Urinary bladder (tissue), 4 donors: ENCODE measurements around the gene FBXW9. TPM values are rescaled to one million over a fixed set of nuclear protein-coding genes. Genes with fewer than 3 reads are reported as not detected.
"Not testable (repeated sequence)": the region's sequence is repeated elsewhere in the genome, so short reads cannot be mapped to it uniquely, and the experiment has no call there.

ENCODE experiments used
- DNase-seq: peaks from one replicate; pipeline ENCODE4 v3.0.0-alpha.2; 2015; ENCODE audit errors: extremely low spot score
- H3K27ac ChIP-seq: one replicate; pipeline ENCODE4 v1.5.1; 2013; ENCODE audit warnings: low read depth, mild to moderate bottlenecking, moderate library complexity
- H3K36me3 ChIP-seq: one replicate; pipeline ENCODE4 v1.6.1; 2013; ENCODE audit warnings: mild to moderate bottlenecking, moderate library complexity; ENCODE audit not compliant: insufficient read depth
- H3K4me1 ChIP-seq: one replicate; pipeline ENCODE4 v1.6.1; 2013; ENCODE audit warnings: mild to moderate bottlenecking, moderate library complexity; ENCODE audit not compliant: insufficient read depth
- H3K4me3 ChIP-seq: one replicate; pipeline ENCODE4 v1.5.1; 2013; ENCODE audit warnings: low read depth, low read length
- WGBS: extraction: QIAGEN DNeasy Blood & Tissue Kit; methylation state at CpG from one replicate; pipeline ENCODE4 v1.1.7; 2013; 5-methylcytosine and 5-hydroxymethylcytosine counted together
- polyA plus RNA-seq: library from polyadenylated mRNA; stranded (reverse); fragments of 200-250 nt; gene quantifications from one replicate; pipeline ENCODE4 v1.2.3, GENCODE V29; 2013
- total RNA-seq: library from RNA; depleted of rRNA; stranded (reverse); fragments of >200 nt; gene quantifications from one replicate; pipeline ENCODE4 v1.2.3, GENCODE V29; 2014
- donor health status: healthy with polysubstance abuse.
- donor health status: healthy.

Gene FBXW9
- total RNA-seq (2.6 TPM), polyA plus RNA-seq (8.9 TPM)

DNA sequence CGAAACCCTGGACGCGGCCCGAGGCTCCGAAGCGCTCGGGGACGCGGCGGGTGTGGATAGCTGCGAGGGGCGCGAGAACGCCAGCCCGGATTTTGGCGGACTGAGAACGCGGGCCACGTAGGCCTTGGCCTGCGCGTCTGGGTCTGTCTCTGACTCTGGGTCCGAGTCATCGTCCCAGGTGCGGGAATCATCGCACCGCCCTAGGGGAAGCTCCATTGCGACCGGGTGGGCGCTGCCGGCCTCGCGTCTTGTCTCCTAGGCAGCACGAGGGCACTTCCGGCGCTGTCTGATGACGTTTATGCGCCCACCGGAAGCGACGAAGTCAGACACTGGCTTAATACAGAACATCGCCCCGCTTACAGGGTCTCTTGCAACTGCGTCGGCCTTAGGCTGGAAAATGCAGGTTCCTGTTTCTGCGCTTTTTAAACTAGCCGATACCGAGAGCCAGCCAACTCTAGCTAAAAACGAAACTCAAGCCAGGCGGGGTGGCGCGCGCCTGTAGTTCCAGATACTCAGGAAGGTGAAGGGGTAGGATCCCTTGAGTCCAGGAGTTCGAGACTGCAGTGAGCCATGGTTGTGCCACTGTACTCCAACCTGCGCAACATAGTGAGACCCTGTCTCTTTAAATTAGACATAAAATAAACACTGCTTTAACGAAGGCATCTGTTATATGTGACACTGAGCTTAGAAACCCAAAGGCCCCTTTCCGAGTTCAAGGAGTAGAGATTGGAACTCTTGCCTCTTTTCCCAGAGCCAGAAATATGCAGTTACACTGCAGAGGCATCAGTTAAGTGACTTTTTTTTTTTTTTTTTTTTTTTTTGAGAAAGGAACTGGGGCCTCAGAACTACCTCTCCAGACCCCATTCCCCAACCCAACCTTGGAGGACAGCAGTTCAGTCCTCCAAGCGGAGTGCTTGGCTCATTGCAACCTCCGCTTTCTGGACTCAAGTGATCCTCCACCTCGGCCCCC is at the start of gene FBXW9:
Gene FBXW9, minus strand, starts transcription at position 266 of the 970 bp plus-strand sequence. Its CDS starts 50 bp downstream, at position 216.
- H3K27ac ChIP-seq: peak within 1 kb of the TSS; percentile 93
- peak; percentile 89 for DNase-seq
- WGBS: 6% methylated on average over 59 of the region's 59 CpGs
- no peaks in the 10 kb centered on the region for H3K36me3 ChIP-seq
- H3K4me1 ChIP-seq: peaks cover 2% of the 10 kb centered on the region
- peak within 1 kb of the TSS; percentile 73 for H3K4me3 ChIP-seq

DNA sequence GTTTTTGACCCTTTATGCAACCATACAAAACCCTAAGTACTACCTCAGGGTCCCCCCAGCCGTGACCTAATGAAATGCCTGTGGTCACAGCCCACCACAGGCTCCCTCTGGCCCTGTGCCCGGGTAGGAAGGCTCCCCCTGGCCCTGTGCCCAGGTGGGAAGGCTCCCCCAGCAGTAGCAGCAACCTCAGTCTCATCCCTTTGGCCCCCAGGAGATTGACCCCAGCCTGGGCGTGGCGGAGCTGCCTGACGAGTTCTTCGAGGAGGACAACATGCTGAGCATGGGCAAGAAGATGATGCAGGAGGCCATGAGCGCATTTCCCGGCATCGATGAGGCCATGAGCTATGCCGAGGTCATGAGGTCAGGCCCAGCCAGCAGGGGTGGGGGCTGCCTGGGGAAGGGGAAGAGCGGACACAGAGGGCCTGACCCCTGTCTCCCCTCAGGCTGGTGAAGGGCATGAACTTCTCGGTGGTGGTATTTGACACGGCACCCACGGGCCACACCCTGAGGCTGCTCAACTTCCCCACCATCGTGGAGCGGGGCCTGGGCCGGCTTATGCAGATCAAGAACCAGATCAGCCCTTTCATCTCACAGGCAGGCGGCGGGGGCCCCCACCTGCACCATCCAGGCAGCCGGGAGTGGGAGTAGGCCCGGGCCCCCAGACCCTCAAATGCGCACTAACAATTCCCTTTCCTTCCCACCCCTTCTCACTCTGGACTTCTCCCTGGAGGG is 48.9 kb upstream of the FBXW9 start:
- 84% methylated on average over 22 of the region's 22 CpGs for WGBS
- H3K27ac ChIP-seq: no peak overlapping the region

DNA sequence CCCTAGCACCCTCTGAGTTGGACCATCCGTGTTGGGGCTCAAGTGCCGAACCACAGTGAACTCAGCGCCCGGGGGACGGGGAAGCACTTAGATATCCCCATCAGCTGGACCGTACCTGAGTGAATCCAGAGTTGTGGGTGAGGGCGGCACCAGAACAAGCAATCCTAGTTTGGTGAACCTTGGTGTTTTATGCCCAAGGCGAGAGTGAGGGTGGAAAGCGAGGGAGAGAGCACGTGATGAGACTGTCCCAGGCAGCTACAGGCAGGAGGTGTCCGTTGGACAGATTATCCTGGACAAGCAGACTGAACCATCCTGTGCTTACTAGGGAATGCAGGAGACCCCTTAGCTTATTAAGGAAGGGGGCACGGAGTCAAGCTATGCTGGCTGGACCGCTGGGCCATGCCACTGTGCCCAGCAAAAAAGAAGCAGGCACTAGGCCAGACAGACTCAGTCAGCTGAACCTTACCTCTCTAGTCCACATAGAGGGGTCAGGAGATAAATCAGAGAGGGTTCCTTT is 41.5 kb upstream of the FBXW9 start:
- no peak for DNase-seq
- H3K4me3 ChIP-seq: peak overlapping the region; percentile 81
- no peak overlapping the region for H3K27ac ChIP-seq
- 8% methylated on average over 13 of the region's 13 CpGs for WGBS
- peaks cover 1% of the 10 kb centered on the region for H3K4me1 ChIP-seq
- H3K36me3 ChIP-seq: no peaks in the 10 kb centered on the region

More for the DNA sequence above, 48.9 kb upstream of the FBXW9 start:
- Histone ChIP-seq H3K36me3 (no peaks in the 10 kb centered on the region), H3K4me1 (no peaks in the 10 kb centered on the region), H3K4me3 (no peak overlapping the region)
- no peak for DNase-seq

DNA sequence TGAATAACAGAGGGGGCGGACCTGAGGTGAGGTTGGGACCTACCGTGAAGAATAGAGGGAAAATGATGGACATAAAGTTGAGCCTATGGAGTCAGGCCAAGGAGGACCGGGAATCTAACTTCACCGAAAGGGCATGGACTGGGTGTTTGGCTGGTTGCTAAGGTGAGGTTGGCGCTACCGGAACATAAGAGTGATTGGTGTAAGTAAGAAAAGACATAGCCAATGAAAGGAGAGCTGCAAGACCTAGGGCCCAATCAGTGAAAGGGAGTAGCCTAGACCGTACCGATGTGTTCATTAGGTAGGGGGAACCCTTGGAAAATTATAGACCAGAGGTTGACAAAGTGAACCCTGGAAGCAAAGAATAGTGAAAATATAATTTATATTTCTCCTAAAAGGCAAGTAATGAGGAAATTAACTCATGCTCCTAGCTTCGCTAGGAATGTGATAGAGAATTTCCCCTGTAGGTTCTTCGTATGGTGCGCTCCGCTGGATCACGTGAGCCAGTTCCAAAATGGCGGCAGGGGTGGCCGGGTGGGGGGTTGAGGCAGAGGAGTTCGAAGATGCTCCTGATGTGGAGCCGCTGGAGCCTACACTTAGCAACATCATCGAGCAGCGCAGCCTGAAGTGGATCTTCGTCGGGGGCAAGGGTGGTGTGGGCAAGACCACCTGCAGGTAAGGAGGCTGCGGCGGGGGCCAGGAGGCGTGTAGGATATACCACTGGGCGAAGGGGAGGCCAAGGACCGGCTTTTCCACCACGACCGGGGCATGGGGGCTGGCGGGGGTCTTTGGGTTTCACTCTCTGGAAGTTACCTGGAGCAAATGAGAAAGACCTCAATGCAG is 40.8 kb upstream of the FBXW9 start, which contains the start of gene GET3:
Gene GET3, plus strand, starts transcription at position 503 of the 840 bp plus-strand sequence. Its CDS starts 9 bp downstream, at position 512.
- Histone ChIP-seq H3K27ac (no peak within 1 kb of the TSS), H3K4me3 (peak within 1 kb of the TSS; percentile 81), H3K36me3 (no peaks in the 10 kb centered on the region), H3K4me1 (peaks cover 1% of the 10 kb centered on the region)
- WGBS: under 1% methylated on average over 29 of the region's 29 CpGs
- peak; percentile 99 for DNase-seq

DNA sequence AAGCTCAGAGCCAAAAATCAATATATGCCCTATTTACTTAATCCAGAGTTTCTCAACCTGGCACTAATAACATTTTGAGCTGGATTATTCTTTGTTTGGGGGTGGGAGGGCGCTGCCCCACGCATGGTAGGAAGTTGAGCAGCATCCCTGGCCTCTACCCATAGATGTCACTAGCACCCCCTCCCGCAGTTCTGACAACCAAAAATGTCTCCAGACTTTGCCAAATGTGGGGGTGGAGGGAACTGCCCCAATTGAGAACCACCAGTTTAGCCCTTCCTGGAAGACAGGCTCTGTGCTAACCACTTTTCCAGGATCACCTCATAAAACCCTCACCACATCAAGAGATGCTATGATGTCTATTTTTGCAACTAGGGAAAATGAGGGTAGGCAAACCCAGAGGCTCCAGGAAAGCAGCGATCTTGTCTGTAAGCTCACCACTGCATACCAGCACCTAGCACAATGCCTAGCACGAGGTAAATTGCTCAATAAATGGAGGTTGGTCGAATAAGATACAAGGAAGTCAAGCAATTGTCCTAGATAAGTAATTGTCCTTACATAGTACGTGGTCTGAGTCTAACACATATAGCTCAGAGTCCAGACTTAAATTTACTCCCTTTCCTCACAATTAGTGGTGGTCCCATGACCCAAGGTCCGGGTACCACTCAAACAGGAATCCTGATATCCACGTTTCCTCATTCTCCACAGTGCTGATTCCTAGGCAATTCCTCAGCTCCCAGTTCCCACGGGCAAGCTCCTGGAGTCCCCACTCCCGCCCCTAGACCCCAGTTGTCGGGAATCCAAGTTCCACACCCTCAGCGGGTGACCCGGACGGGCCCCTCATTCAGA is 37.2 kb upstream of the FBXW9 start:
- Histone ChIP-seq H3K4me3 (peak overlapping the region; percentile 96), H3K27ac (peak overlapping the region; percentile 88), H3K36me3 (no peaks in the 10 kb centered on the region), H3K4me1 (peaks cover 1% of the 10 kb centered on the region)
- DNase-seq: no peak
- under 1% methylated on average over 15 of the region's 15 CpGs for WGBS

DNA sequence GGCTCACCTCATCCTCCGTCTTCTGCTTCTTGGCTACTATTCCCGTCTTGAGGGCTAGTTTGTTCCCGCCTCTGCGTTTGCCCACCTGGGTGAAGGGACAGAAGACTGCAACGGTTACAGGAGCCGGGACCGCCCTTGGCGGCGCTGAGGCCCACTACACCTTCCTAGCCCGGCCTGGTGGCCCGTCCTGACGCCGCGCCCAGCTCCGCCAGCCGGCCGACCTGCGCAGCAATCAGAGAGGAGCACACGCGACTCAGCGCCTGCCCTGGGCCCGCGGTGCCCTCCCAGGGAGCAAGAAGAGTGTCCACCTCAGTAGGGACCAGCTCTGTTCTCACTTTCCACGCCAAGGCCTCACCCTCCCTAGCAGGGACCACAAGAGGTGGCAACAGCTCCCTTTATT is 34.9 kb upstream of the FBXW9 start:
- Histone ChIP-seq H3K27ac (no peak overlapping the region), H3K4me3 (no peak overlapping the region), H3K36me3 (no peaks in the 10 kb centered on the region), H3K4me1 (peaks cover 1% of the 10 kb centered on the region)
- DNase-seq: no peak
- 91% methylated on average over 24 of the region's 24 CpGs for WGBS

DNA sequence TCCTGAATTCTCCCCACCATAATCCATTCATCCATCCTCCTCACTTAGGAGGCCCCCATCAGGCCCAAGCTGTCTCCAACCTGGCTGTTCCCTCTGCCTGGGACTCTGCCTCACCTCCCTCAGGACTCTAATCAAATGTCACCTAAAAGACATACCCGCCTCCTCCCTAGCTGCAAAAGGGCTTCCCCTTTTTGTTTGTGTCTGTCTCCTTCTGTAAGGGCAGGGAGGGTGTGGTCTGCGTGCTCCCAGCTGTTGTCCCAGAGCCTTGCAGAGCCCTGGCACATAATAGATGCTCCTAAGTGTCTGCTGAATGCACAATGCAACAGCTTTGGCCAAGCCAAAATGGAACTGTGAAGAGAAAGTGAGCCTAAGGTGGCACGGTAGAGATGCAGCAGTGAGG is 33.6 kb upstream of the FBXW9 start:
- DNase-seq: no peak
- Histone ChIP-seq H3K4me1 (no peaks in the 10 kb centered on the region), H3K36me3 (no peaks in the 10 kb centered on the region), H3K4me3 (no peak overlapping the region), H3K27ac (no peak overlapping the region)
- 83% methylated on average over 3 of the region's 3 CpGs for WGBS

DNA sequence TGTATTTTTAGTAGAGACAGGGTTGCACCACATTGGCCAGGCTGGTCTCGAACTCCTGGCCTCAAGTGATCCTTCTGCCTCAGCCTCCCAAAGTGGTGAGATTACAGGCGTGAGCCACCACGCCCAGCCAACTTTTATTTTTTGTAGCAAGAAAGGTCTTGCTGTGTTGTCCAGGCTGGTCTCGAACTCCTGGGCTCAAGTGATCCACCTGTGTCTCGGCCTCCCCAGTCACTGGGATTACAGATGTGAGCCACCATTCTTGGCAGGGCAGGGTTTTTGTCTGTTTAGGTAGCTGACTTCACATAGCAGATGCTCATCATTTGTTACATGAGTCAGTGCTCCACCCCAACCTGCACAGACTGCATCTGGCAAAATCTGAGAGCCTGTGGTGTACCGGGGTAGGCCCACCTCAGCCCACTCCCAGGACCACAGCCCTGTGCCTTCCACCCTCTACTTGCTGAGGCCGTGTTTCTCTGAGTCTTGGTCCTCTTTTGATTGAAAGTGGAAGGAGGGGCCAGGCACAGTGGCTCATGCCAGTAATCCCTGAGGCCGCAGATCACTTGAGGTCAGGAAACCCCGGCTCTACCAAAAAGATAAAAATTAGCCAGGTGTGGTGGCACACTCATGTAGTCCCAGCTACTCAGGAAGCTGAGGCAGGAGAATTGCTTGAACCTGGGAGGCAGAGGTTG is 31.5 kb upstream of the FBXW9 start:
- Histone ChIP-seq H3K27ac (no peak overlapping the region), H3K36me3 (no peaks in the 10 kb centered on the region), H3K4me3 (no peak overlapping the region), H3K4me1 (peaks cover 1% of the 10 kb centered on the region)
- DNase-seq: no peak
- WGBS: 94% methylated on average over 9 of the region's 9 CpGs

DNA sequence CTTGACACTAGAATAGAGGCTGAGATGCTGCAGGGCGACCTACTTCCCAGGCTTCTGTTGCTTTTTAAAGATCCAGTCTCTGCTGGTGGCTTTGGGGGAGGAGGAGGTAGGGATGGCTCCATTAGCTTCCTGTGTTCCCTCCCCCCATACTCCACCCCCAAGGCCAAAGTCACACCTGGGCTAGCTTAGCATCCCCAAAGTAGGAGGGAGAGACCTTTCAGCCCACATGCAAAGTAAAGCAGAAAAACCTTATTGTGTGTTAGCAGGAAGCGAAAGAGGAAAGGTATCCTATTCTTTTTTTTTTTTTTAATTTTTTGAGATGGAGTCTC is 30.5 kb upstream of the FBXW9 start:
- Histone ChIP-seq H3K4me1 (peaks cover 1% of the 10 kb centered on the region), H3K36me3 (no peaks in the 10 kb centered on the region), H3K4me3 (no peak overlapping the region), H3K27ac (no peak overlapping the region)
- 93% methylated on average over 2 of the region's 2 CpGs for WGBS
- no peak for DNase-seq

DNA sequence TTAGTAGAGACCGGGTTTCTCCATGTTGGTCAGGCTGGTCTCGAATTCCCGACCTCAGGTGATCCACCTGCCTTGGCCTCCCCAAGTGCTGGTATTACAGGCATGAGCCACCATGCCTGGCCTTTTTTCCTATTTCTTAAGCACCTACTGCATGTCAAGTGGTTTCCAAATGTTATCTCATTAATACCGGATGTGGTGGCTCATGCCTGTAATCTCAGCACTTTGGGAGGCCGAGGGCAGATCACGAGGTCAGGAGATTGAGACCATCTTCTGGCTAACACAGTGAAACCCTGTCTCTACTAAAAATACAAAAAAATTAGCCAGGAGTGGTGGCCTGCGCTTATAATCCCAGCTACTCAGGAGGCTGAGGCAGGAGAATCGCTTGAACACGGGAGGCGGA is 29.2 kb upstream of the FBXW9 start:
- not testable (repeated sequence) for H3K27ac ChIP-seq, H3K36me3 ChIP-seq, H3K4me1 ChIP-seq, H3K4me3 ChIP-seq, DNase-seq
- WGBS: 93% methylated on average over 10 of the region's 10 CpGs

DNA sequence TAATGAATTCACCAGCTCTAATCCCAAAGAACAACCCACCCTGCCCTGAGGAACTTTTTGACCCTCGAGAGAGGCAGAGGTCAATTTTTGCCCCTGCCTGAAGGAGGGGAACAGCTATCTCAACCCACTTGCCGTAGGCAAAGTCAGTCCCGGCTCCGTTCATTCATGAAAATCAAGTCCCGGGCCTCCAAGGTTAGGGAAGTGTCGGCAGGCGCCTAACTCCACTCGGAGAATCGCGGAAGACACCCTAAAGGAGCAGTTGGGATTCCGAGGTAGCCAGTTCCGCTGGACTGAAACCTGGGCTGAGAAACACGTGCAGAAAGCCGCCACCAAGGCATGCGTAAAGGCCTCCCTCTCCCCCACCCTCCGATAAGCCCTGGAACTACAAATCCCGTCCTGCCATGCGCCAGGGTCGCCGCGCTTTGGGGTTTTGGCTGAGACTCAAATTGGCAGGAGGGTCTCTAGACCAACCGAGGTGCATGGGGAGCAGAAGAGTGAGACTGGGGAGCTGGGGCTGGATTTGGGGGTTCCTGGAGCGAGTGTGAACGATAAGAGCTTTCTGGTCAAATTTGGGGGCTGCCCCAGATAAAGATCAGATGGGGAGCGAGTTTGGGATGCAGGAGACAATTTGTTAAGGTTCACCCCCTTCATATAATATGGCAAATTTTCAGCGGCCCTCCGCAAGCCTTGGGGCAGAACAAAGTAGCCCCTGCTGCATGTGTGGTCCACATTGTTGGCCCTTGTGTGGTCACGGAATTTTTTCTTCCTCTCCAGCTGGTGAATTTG is 27.4 kb upstream of the FBXW9 start, which contains the start of gene TNPO2:
Gene TNPO2, minus strand, starts transcription at position 292 of the 786 bp plus-strand sequence. CDS start 2,955 bp downstream, outside the sequence.
- no peaks in the 10 kb centered on the region for H3K36me3 ChIP-seq
- DNase-seq: no peak

More for the DNA sequence above, 27.4 kb upstream of the FBXW9 start, which contains the start of gene TNPO2:
- WGBS: 3% methylated on average over 28 of the region's 28 CpGs
- peak within 1 kb of the TSS; percentile 23 for H3K4me3 ChIP-seq
- peaks cover 1% of the 10 kb centered on the region for H3K4me1 ChIP-seq
- no peak within 1 kb of the TSS for H3K27ac ChIP-seq
